SHP77 treated with DMSO at 0.1 percent for 48 hours (cell line): ENCODE measurements around the gene FLYWCH2.

Experiments
- DNase-seq: peaks from one replicate; lab custom pipeline; 2025; lab: John Stamatoyannopoulos, UW

The FLYWCH2 gene, protein sequence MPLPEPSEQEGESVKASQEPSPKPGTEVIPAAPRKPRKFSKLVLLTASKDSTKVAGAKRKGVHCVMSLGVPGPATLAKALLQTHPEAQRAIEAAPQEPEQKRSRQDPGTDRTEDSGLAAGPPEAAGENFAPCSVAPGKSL

DNA sequence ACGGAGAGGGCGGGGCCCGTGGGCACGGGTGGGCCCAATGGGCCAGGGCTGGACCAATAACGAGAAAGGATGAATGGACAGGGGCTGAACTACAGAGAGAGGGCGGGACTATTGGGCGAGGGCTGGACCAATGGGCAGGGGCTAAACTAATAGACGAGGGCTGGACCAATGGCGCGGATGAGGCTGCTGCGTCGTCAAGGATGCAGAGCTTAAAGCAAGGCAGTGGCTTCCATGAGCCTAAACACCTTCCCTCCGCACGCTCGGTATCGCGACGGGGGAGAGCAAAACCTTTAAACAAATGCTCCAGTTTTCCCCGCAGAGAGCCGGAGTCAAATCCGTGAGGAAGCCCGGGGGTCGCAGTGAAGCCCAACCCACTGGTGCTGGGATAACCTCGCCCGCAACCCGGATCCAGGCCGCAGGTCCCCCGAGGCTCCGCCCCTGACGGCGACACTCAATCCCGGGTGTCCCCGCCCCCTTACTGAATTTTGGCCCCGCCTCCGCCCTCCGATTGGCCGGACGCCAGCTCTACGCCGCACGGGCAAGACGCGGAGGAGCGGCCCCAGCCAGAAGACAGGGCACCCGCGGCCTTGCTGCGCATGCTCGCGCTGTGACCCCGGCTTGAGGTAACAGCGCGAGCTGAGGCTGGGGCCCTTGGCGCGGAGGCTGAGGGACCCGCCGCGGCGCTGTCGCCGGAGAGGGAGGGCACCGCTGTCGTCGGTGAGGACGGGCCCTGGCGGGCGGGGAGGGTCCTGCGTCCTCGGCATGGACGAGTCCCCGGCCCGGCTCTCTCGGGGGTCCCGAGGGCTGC is at the start of gene FLYWCH2:
Gene FLYWCH2, plus strand, starts transcription at position 566 of the 808 bp plus-strand sequence. CDS start 13,235 bp downstream, outside the sequence.
- DNase-seq: peak; percentile 94

- no peak for DNase-seq
Observed at GRCh38 chr16:2833776-2834175, 49.2 kb upstream of the FLYWCH2 start.

- DNase-seq: no peak
Observed at GRCh38 chr16:2834968-2835367, 48.0 kb upstream of the FLYWCH2 start.

DNA sequence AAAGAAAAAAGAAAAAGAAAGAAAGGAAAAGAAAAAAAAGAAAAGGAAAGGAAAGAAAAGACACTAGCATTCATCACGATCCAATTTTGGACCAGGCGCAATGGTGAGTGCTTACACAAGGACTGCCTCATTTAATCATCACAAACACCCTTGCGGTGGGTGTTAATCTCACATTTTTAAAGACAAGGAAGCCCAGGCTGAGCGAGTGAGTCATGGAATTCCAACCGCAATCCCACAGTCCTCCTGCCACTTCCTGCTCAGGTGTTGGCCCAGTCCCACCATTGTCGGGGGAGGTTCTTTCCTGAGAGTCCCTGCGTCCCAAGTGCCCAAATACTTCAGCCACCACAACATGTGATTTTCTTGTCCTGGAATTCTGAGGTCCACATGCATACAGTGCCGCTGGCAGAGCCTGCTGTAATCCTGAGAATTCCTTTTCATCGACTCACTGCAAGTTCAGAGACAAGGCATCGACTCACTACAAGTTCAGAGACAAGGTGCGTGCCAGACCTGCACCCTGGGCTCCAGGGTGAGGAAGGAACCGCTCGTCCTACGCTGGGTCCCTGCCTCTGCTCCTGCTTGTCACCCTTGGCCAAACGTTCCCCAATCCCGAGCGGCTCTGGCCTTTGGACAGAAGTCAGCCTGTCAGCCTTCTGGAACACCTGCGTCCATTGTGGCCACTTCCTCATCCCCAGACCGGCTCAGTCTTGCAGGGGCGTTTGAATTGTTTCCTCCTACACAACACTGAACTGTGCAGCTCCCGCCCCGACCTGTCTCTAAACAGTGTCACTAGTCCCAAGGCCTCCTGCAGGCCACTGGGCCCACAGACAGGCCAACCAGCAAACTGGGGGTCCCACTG is 47.1 kb upstream of the FLYWCH2 start:
- DNase-seq: no peak

DNA sequence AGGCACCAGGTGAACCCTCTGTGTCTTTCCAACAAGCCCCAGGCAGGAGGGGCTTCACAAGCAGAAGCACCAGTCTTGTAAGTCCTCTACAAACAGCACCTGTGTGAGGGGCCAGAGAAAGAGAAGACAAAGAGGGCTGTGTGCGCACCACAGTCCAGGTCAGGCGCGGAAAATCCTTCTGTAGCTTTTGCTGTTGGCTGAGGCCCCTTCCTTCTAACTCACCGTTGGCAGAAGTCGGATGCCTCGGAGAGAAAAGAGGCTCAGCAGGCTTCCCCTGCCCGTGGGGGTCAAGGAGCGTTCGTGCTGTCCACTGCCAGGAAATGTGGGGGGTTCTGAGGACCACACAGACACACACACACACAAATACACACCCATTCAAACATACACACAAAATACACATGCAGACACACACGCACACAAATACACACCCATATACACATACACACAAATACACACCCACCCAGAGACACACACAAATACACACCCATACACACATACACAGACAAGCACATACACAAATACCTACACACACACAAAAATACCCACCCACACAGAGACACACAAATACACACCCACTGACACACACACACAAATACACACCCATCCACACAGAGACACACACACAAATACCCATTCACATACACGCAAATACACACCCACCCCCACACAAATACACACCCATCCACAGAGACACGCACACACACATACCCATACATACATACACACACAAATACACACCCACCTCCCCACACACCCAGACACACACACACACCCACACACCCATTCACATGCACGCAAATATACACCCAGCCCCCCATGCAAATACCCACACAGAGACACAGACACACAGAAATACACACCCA is 46.1 kb upstream of the FLYWCH2 start:
- DNase-seq: no peak

GRCh38 chr16:2838928-2839327 is 44.1 kb upstream of the FLYWCH2 start:
- peak; percentile 23 for DNase-seq

DNA sequence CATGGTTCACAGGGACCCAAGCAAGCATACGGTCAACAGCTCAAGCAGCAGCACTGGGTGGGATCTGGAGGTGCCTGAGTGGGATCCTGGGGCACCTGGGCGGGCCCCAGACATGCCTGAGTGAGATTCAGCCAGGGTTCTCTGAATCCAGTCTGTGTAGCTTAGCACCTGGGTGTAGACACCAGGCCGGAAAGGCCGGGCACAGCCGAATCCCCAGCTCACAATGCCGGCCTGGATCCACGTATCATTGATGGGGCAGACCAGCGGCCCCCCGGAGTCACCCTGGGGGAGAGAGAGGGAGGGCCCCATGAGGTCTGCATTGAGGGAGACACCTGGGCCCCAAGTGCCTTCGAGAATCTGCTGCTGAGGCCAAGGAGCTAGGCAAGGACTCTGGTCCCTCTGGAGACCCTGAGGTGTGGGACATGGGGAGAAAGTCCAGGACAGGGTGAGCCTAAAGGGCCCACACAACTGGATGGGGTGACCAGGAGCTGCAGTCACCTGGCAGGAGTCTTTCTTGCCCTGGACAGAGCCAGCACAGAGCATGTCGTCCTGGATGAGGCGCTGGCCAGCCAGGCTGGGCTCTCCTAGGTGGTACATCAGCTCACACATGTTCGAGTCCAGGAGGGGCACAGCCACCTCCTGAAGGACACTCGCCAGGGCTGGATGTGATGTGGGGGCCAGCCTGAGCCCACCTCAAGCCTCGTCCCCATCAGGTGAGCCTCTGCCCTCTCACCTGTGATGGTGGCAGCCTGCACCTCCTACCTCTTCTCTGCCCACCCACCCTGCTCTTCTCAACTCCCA is 43.2 kb upstream of the FLYWCH2 start:
- no peak for DNase-seq

GRCh38 chr16:2840914-2841313 is 42.1 kb upstream of the FLYWCH2 start:
- DNase-seq: no peak

- DNase-seq: no peak
Observed at GRCh38 chr16:2841606-2842339, 41.2 kb upstream of the FLYWCH2 start.

DNA sequence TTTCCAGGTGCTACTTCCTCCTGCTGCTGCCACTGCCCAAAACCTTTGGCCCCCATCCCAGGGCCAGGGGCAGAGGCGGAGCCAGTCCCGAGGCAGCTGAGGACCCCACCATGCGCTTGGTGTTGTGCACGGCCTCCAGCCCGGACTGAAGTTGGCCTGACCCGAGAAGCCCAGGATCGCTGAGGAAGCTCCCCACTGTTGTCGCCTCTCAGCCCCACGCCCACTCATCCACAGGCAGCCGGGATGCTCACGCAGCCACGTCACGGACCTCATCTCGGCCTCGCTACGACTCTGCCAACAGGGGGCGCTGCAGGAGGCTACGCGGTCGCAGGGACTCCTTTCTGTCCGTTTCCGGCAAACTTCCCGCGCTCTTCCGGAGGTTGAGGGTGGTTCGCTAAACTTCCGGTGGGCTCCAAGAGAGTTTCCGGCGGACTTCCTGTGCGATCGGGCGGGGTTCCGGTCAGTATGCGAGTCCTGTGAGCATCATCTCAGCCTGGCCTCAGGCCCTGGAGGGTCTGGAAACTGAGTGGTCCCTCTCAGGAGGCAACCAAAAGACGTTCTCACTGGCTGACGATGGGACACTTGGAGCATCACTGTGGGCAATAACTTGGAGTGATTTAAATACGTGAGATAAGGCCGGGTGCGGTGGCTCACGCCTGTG is 40.5 kb upstream of the FLYWCH2 start:
- DNase-seq: no peak

- DNase-seq: no peak
Observed at GRCh38 chr16:2843526-2843925, 39.5 kb upstream of the FLYWCH2 start.

- no peak for DNase-seq
Observed at GRCh38 chr16:2845116-2845515, 37.9 kb upstream of the FLYWCH2 start.

DNA sequence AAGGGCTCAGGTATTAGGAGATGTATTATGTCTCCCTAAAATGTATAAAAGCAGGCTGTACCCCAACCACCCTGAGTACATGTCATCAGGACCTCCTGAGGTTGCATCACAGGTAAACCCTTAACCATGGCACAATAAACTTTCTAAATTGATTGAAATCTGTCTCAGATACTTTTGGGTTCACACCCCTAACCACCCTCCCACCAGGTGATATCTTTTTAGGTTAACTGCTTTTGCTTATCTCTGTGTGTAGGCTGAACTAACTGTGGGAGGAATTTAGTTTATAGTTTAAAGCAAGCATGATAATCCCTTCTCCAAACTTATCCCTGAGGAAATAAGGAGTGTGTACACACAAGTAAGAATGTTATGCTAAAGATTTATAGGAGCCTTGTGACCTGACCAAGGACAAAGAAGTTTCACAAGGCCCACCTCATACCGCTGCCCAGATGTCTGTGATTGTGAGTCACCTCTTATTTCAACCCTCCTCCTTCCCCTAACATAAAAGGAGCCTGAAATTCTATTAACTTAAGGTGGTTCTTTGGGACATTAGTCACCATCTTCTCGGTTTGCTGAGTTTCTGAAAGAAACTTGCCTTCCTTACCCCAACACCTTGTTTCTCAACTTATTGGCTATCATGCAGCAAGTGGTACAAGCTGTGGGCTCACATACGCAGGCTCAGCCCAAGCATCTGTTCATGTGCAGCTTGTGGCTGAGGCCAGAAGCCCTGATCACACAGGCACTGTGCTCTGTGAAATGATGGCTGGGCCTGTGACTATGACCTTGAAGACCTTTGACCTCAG is 36.3 kb upstream of the FLYWCH2 start:
- DNase-seq: no peak

GRCh38 chr16:2848933-2849725 is 33.9 kb upstream of the FLYWCH2 start:
- DNase-seq: no peak

DNA sequence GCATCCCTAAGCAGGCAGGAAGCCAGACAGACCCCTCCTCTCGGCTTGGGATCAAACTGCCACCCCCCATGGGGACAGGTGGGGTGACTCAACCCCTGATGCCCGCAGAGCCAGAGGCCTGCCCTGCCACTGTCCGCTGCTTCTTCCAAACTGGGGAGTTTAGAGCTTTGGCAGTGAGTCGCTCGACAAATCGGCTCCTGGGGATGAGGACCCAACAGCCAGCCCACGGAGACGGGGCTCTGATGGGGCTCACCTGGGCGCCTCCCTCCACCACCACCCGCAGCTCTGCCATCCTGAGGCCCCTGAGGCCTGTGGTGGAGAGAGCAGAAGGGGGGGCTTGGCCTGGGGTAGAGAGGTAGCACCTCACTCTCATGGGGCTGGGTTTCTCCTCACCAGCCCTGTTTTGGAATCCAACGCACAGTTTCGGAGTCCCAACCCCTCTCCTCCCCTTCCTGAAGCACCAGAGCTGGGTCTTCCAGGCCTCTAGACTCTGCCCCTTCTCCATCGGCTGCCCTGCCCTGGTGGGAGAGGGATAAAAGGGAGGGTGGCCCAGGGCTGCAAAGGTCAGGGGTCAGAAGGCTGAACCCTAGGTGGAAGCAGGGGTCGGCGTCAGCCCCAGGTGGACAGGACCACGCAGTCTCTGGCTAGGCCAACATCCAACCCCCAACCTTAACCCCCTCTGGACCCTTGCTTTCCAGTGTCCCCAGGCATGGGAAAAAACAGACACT is 30.8 kb upstream of the FLYWCH2 start:
- DNase-seq: no peak

GRCh38 chr16:2852731-2853507 is 30.1 kb upstream of the FLYWCH2 start:
- no peak for DNase-seq
